Central memory CD8-positive, alpha-beta T cell (primary cell): ENCODE results near the gene PIP5K1C.

Experiments
- ATAC-seq: fragments of 150-1000 bp; cut with Tn5 transposase; replicated peaks from 2 replicates; pipeline ENCODE4 v1.10.0; 2022; ENCODE audit warnings: mild to moderate bottlenecking, moderate FRiP score, moderate number of reproducible peaks; ENCODE audit not compliant: poor library complexity, severe bottlenecking; ENCODE audit errors: extremely low read depth
- DNase-seq, 2 donors: peaks; one replicate each; pipeline ENCODE4 v3.0.0; 2021; ENCODE audit warnings: low spot score in 2 of 2
- H3K27ac Mint-ChIP-seq: one replicate; pipeline ENCODE4 v1.8.0; 2022; ENCODE audit warnings: low read depth, mild to moderate bottlenecking, moderate library complexity, mixed read lengths
- H3K27me3 Mint-ChIP-seq: one replicate; pipeline ENCODE4 v1.8.0; 2022; ENCODE audit warnings: mixed read lengths
- H3K36me3 Mint-ChIP-seq: one replicate; pipeline ENCODE4 v1.8.0; 2022; ENCODE audit warnings: mild to moderate bottlenecking, moderate library complexity, mixed read lengths; ENCODE audit not compliant: insufficient read depth
- H3K4me1 Mint-ChIP-seq: one replicate; pipeline ENCODE4 v1.8.0; 2022; ENCODE audit warnings: mixed read lengths
- H3K4me3 Mint-ChIP-seq: one replicate; pipeline ENCODE4 v1.8.0; 2022; ENCODE audit warnings: mild to moderate bottlenecking, moderate library complexity, mixed read lengths
- H3K9me3 Mint-ChIP-seq: one replicate; pipeline ENCODE4 v1.8.0; 2022; ENCODE audit warnings: mixed read lengths

PIP5K1C gene

GRCh38 chr19:3620817-3621547 lies 79.3 kb downstream of the PIP5K1C start:
- Mint-ChIP-seq H3K36me3 (peaks cover 18% of the 10 kb centered on the region), H3K4me3 (no peak overlapping the region), H3K27me3 (no peaks in the 10 kb centered on the region), H3K4me1 (peaks cover 16% of the 10 kb centered on the region), H3K27ac (no peak overlapping the region), H3K9me3 (no peaks in the 10 kb centered on the region)
- ATAC-seq = no peak
- DNase-seq = no peak

GRCh38 chr19:3620145-3620816 lies 80.0 kb downstream of the PIP5K1C start:
- no peaks in the 10 kb centered on the region for H3K9me3 Mint-ChIP-seq
- H3K36me3 Mint-ChIP-seq = peaks cover 15% of the 10 kb centered on the region
- DNase-seq (no peak), ATAC-seq (no peak)
- H3K4me3 Mint-ChIP-seq = no peak overlapping the region
- no peaks in the 10 kb centered on the region for H3K27me3 Mint-ChIP-seq
- H3K27ac Mint-ChIP-seq = no peak overlapping the region
- H3K4me1 Mint-ChIP-seq = peaks cover 13% of the 10 kb centered on the region

GRCh38 chr19:3619631-3620012 lies 80.6 kb downstream of the PIP5K1C start:
- H3K4me3 Mint-ChIP-seq = no peak overlapping the region
- H3K9me3 Mint-ChIP-seq = no peaks in the 10 kb centered on the region
- peaks cover 13% of the 10 kb centered on the region for H3K4me1 Mint-ChIP-seq
- no peak overlapping the region for H3K27ac Mint-ChIP-seq
- no peak for DNase-seq
- H3K36me3 Mint-ChIP-seq = peaks cover 14% of the 10 kb centered on the region
- ATAC-seq = no peak
- H3K27me3 Mint-ChIP-seq = no peaks in the 10 kb centered on the region

GRCh38 chr19:3618811-3619630 lies 81.2 kb downstream of the PIP5K1C start:
- H3K9me3 Mint-ChIP-seq = no peaks in the 10 kb centered on the region
- no peaks in the 10 kb centered on the region for H3K27me3 Mint-ChIP-seq
- no peak for DNase-seq
- H3K4me3 Mint-ChIP-seq = no peak overlapping the region
- H3K27ac Mint-ChIP-seq = no peak overlapping the region
- H3K36me3 Mint-ChIP-seq = peaks cover 14% of the 10 kb centered on the region
- H3K4me1 Mint-ChIP-seq = peaks cover 7% of the 10 kb centered on the region
- no peak for ATAC-seq

- Mint-ChIP-seq H3K27ac (no peak overlapping the region), H3K36me3 (peaks cover 11% of the 10 kb centered on the region)
Measured at GRCh38 chr19:3618144-3618810, 82.0 kb downstream of the PIP5K1C start.

GRCh38 chr19:3617463-3617862 lies 82.8 kb downstream of the PIP5K1C start:
- Mint-ChIP-seq H3K27me3 (no peaks in the 10 kb centered on the region), H3K36me3 (peaks cover 6% of the 10 kb centered on the region), H3K4me1 (peaks cover 5% of the 10 kb centered on the region), H3K9me3 (no peaks in the 10 kb centered on the region), H3K27ac (no peak overlapping the region), H3K4me3 (no peak overlapping the region)
- ATAC-seq = no peak
- DNase-seq = no peak

More at GRCh38 chr19:3618144-3618810, 82.0 kb downstream of the PIP5K1C start:
- H3K9me3 Mint-ChIP-seq = no peaks in the 10 kb centered on the region
- no peak overlapping the region for H3K4me3 Mint-ChIP-seq
- no peaks in the 10 kb centered on the region for H3K27me3 Mint-ChIP-seq
- ATAC-seq = no peak
- peaks cover 6% of the 10 kb centered on the region for H3K4me1 Mint-ChIP-seq
- DNase-seq = peak in 1 of 2 donors; percentile 40

GRCh38 chr19:3615524-3616135 lies 84.6 kb downstream of the PIP5K1C start:
- H3K27ac Mint-ChIP-seq = no peak overlapping the region
- DNase-seq (no peak), ATAC-seq (no peak)
- H3K4me3 Mint-ChIP-seq = no peak overlapping the region
- no peaks in the 10 kb centered on the region for H3K27me3 Mint-ChIP-seq
- no peaks in the 10 kb centered on the region for H3K4me1 Mint-ChIP-seq
- peaks cover 9% of the 10 kb centered on the region for H3K36me3 Mint-ChIP-seq
- H3K9me3 Mint-ChIP-seq = no peaks in the 10 kb centered on the region

- H3K4me1 Mint-ChIP-seq = no peaks in the 10 kb centered on the region
- DNase-seq (no peak), ATAC-seq (no peak)
- no peak overlapping the region for H3K27ac Mint-ChIP-seq
- peaks cover 9% of the 10 kb centered on the region for H3K36me3 Mint-ChIP-seq
- H3K27me3 Mint-ChIP-seq = no peaks in the 10 kb centered on the region
- H3K4me3 Mint-ChIP-seq = no peak overlapping the region
- no peaks in the 10 kb centered on the region for H3K9me3 Mint-ChIP-seq
Measured at GRCh38 chr19:3614858-3615505, 85.3 kb downstream of the PIP5K1C start.

GRCh38 chr19:3613818-3614661 lies 86.2 kb downstream of the PIP5K1C start:
- Mint-ChIP-seq H3K27me3 (no peaks in the 10 kb centered on the region), H3K27ac (no peak overlapping the region), H3K36me3 (peaks cover 11% of the 10 kb centered on the region), H3K4me1 (no peaks in the 10 kb centered on the region), H3K4me3 (no peak overlapping the region), H3K9me3 (no peaks in the 10 kb centered on the region)
- no peak for ATAC-seq
- DNase-seq = no peak

- Mint-ChIP-seq H3K27ac (no peak overlapping the region), H3K4me3 (no peak overlapping the region), H3K9me3 (no peaks in the 10 kb centered on the region), H3K4me1 (peaks cover 3% of the 10 kb centered on the region), H3K36me3 (peaks cover 11% of the 10 kb centered on the region), H3K27me3 (no peaks in the 10 kb centered on the region)
- DNase-seq (no peak), ATAC-seq (no peak)
Measured at GRCh38 chr19:3612901-3613741, 87.1 kb downstream of the PIP5K1C start.
